H1 (cell line): Measurements from ENCODE around the gene PLGRKT. TPM values are rescaled to one million over a fixed set of nuclear protein-coding genes. Genes with fewer than 3 reads are reported as not detected.

Source experiments
- CTCF ChIA-PET: fragments of 300-600 bp; sonication (Branson Sonifier 250); formaldehyde crosslinking; loops from one replicate; lab custom pipeline; 2021; ENCODE audit not compliant: partially characterized antibody; lab: Charles Lee
- POLR2A ChIA-PET: fragments of 300-600 bp; sonication (Branson Sonifier 250); formaldehyde crosslinking; loops from one replicate; lab custom pipeline; 2021; ENCODE audit warnings: inconsistent platforms; ENCODE audit not compliant: partially characterized antibody; lab: Charles Lee
- DNase-seq, 2 experiments: peaks; one replicate each; pipeline versions ENCODE4 v3.0.0 to v3.0.0-alpha.2; 2010 to 2022; ENCODE audit warnings: low spot score in 2 of 2, low read depth in 1 of 2, mixed read lengths in 1 of 2
- FAIRE-seq: peaks from 2 replicates; lab custom pipeline; 2011; peaks lifted over from hg19 to GRCh38; lab: Jason Lieb, UNC
- H2AFZ ChIP-seq: 2 replicates; pipeline ENCODE4 v1.8.1; 2012; ENCODE audit warnings: low read length, inconsistent platforms
- H2AK5ac ChIP-seq: 2 replicates; pipeline ENCODE4 v1.6.1; 2013; ENCODE audit warnings: low read depth, low read length
- H2BK120ac ChIP-seq: replicated peaks from 2 replicates; pipeline ENCODE3; 2013; ENCODE audit warnings: low read depth, low read length, inconsistent platforms
- H2BK12ac ChIP-seq: 2 replicates; pipeline ENCODE4 v1.6.1; 2013; ENCODE audit warnings: low read depth, low read length
- H2BK15ac ChIP-seq: 2 replicates; pipeline ENCODE4 v1.6.1; 2013; ENCODE audit warnings: low read length
- H2BK20ac ChIP-seq: 2 replicates; pipeline ENCODE4 v1.6.1; 2013; ENCODE audit warnings: low read length
- H2BK5ac ChIP-seq: 2 replicates; pipeline ENCODE4 v1.6.1; 2013; ENCODE audit warnings: low read depth, low read length
- H3K14ac ChIP-seq: 2 replicates; pipeline ENCODE4 v1.6.1; 2013; ENCODE audit warnings: inconsistent platforms; ENCODE audit not compliant: insufficient read length
- H3K18ac ChIP-seq: 2 replicates; pipeline ENCODE4 v1.6.1; 2013; ENCODE audit warnings: low read length; ENCODE audit errors: extremely low read depth
- H3K23ac ChIP-seq: 2 replicates; pipeline ENCODE4 v1.6.1; 2013; ENCODE audit warnings: inconsistent platforms; ENCODE audit not compliant: insufficient read length
- H3K23me2 ChIP-seq: 2 replicates; pipeline ENCODE4 v1.6.1; 2013; ENCODE audit warnings: low read depth, low read length
- H3K27ac ChIP-seq: 2 replicates; pipeline ENCODE4 v1.6.1; 2011; ENCODE audit warnings: low read depth, low read length, inconsistent platforms
- H3K27me3 ChIP-seq, 4 experiments: replicated peaks in 1 of 4; 1 replicate in 1 of 4; 2 replicates in 3 of 4; pipeline versions ENCODE4 v1.6.1 to v1.8.1; 2011 to 2013; ENCODE audit warnings: low read length in 3 of 4, mild to moderate bottlenecking in 3 of 4, inconsistent platforms in 2 of 4, mixed read lengths in 2 of 4, moderate library complexity in 1 of 4; ENCODE audit not compliant: control insufficient read depth in 3 of 4, insufficient read depth in 3 of 4; ENCODE audit errors: extremely low read depth in 1 of 4
- H3K36me3 ChIP-seq, 4 experiments: 2 replicates each; pipeline versions ENCODE4 v1.6.1 to v1.8.1; 2011 to 2013; ENCODE audit warnings: mild to moderate bottlenecking in 4 of 4, low read length in 3 of 4, moderate library complexity in 2 of 4, control low read depth in 1 of 4, inconsistent platforms in 1 of 4; ENCODE audit not compliant: insufficient read depth in 4 of 4, control insufficient read depth in 2 of 4
- H3K4ac ChIP-seq: replicated peaks from 2 replicates; pipeline ENCODE3; 2013; ENCODE audit warnings: low read length, low read depth, mixed read lengths, inconsistent platforms; ENCODE audit not compliant: insufficient read length
- H3K4me1 ChIP-seq, 4 experiments: replicated peaks in 1 of 4; 1 replicate in 1 of 4; 2 replicates in 3 of 4; pipeline versions ENCODE4 v1.6.1 to v1.8.1; 2011 to 2013; ENCODE audit warnings: low read length in 3 of 4, inconsistent platforms in 2 of 4, mixed read lengths in 1 of 4; ENCODE audit not compliant: insufficient read depth in 4 of 4, control insufficient read depth in 3 of 4
- H3K4me2 ChIP-seq, 2 experiments: 2 replicates each; pipeline versions ENCODE4 v1.6.1 to v1.8.1; 2011 to 2013; ENCODE audit warnings: low read depth in 2 of 2, low read length in 2 of 2, control low read depth in 1 of 2, inconsistent platforms in 1 of 2, mild to moderate bottlenecking in 1 of 2; ENCODE audit not compliant: insufficient read depth in 1 of 2
- H3K4me3 ChIP-seq, 4 experiments: fragments of 200-600, 300-600 bp in 1 of 4; sonication (generic), shearing (Covaris generic), sonication (Bioruptor Twin) in 1 of 4; 2 replicates each; pipeline versions ENCODE4 v1.5.1 to v1.8.1; 2011 to 2016; ENCODE audit warnings: low read length in 4 of 4, low read depth in 3 of 4, control low read depth in 2 of 4, inconsistent platforms in 2 of 4, mild to moderate bottlenecking in 2 of 4, mixed read lengths in 1 of 4, moderate library complexity in 1 of 4; ENCODE audit not compliant: insufficient read depth in 2 of 4; ENCODE audit errors: extremely low read depth in 1 of 4
- H3K56ac ChIP-seq: replicated peaks from 2 replicates; pipeline ENCODE3; 2013; ENCODE audit warnings: low read depth, mild to moderate bottlenecking, mixed read lengths, low read length, inconsistent platforms; ENCODE audit not compliant: insufficient read length
- H3K79me1 ChIP-seq: 2 replicates; pipeline ENCODE4 v1.6.1; 2013; ENCODE audit warnings: low read depth, low read length, control low read depth
- H3K79me2 ChIP-seq, 2 experiments: 2 replicates each; pipeline versions ENCODE4 v1.6.1 to v1.8.1; 2012 to 2013; ENCODE audit warnings: low read length in 2 of 2, mild to moderate bottlenecking in 2 of 2, inconsistent platforms in 1 of 2; ENCODE audit not compliant: insufficient read depth in 2 of 2, control insufficient read depth in 1 of 2
- H3K9ac ChIP-seq, 4 experiments: replicated peaks in 1 of 4; 1 replicate in 1 of 4; 2 replicates in 3 of 4; pipeline versions ENCODE4 v1.6.1 to v1.8.1; 2011 to 2013; ENCODE audit warnings: low read depth in 3 of 4, low read length in 3 of 4, control low read depth in 2 of 4, mild to moderate bottlenecking in 2 of 4, moderate library complexity in 2 of 4, inconsistent platforms in 1 of 4; ENCODE audit errors: extremely low read depth in 1 of 4
- H3K9me3 ChIP-seq, 2 experiments: 2 replicates each; pipeline versions ENCODE4 v1.6.1 to v1.8.1; 2012 to 2013; ENCODE audit warnings: mild to moderate bottlenecking in 2 of 2, moderate library complexity in 2 of 2, control low read depth in 1 of 2, inconsistent platforms in 1 of 2, low read depth in 1 of 2, low read length in 1 of 2, mixed read lengths in 1 of 2; ENCODE audit not compliant: insufficient read depth in 2 of 2
- H4K20me1 ChIP-seq, 2 experiments: replicated peaks in 1 of 2; 2 replicates each; pipeline versions ENCODE3 to v1.8.1; 2011 to 2013; ENCODE audit warnings: inconsistent platforms in 2 of 2, low read length in 2 of 2, mild to moderate bottlenecking in 1 of 2; ENCODE audit not compliant: insufficient read depth in 2 of 2, control insufficient read depth in 1 of 2
- H4K5ac ChIP-seq: 2 replicates; pipeline ENCODE4 v1.6.1; 2013; ENCODE audit warnings: low read length, low read depth, mixed read lengths, inconsistent platforms; ENCODE audit not compliant: insufficient read length
- H4K8ac ChIP-seq: 2 replicates; pipeline ENCODE4 v1.8.0; 2013; ENCODE audit warnings: mild to moderate bottlenecking, moderate library complexity, low read length, inconsistent platforms; ENCODE audit not compliant: insufficient read depth; ENCODE audit errors: extremely low read depth
- H4K91ac ChIP-seq: replicated peaks from 2 replicates; pipeline ENCODE3; 2013; ENCODE audit warnings: low read length, mixed read lengths, inconsistent platforms; ENCODE audit not compliant: insufficient read length
- ASH2L ChIP-seq: fragments of 200-600, 300-600 bp; sonication (generic); IDR thresholded peaks from one replicate; pipeline ENCODE4 v1.7.1; 2017; ENCODE audit warnings: low read length
- CBX5 ChIP-seq: fragments of 300-800, 300-1000 bp; sonication (generic); IDR thresholded peaks from 2 replicates; pipeline ENCODE4 v1.7.1; 2016; ENCODE audit warnings: antibody characterized with exemption, low read length, low read depth
- CTBP2 ChIP-seq: IDR thresholded peaks from 2 replicates; pipeline ENCODE4 v1.7.0; 2011; ENCODE audit warnings: borderline replicate concordance, mild to moderate bottlenecking, moderate library complexity, mixed read lengths, low read length; ENCODE audit not compliant: insufficient read depth, insufficient read length
- EGR1 ChIP-seq: IDR thresholded peaks from 2 replicates; pipeline ENCODE4 v1.6.1; 2011; ENCODE audit warnings: low read depth, low read length, borderline replicate concordance
- FOSL1 ChIP-seq: IDR thresholded peaks from 2 replicates; pipeline ENCODE4 v1.6.1; 2011; ENCODE audit warnings: mild to moderate bottlenecking, low read depth, low read length, moderate library complexity; ENCODE audit not compliant: insufficient read depth
- RAD21 ChIP-seq, 2 experiments: IDR thresholded peaks in 1 of 2; conservative IDR thresholded peaks in 1 of 2; 2 replicates each; pipeline ENCODE4 v1.6.1; 2011; ENCODE audit warnings: low read depth in 2 of 2, low read length in 2 of 2, improper control_type of control experiment in 1 of 2, inconsistent platforms in 1 of 2, mild to moderate bottlenecking in 1 of 2, moderate library complexity in 1 of 2
- SAP30 ChIP-seq: fragments of 300-600 bp; sonication (generic); IDR thresholded peaks from 2 replicates; pipeline ENCODE4 v1.7.1; 2012; ENCODE audit warnings: low read length, moderate library complexity, mild to moderate bottlenecking, inconsistent platforms; ENCODE audit not compliant: insufficient read depth, insufficient replicate concordance
- SIRT6 ChIP-seq: IDR thresholded peaks from one replicate; pipeline ENCODE4 v1.7.1; 2012; ENCODE audit warnings: low read length, inconsistent platforms
- SUZ12 ChIP-seq: fragments of 200-600 bp; sonication (generic); IDR thresholded peaks from 2 replicates; pipeline ENCODE4 v1.6.1; 2012; ENCODE audit warnings: mild to moderate bottlenecking, inconsistent platforms, low read length, moderate library complexity, mixed read lengths
- WGBS, 2 experiments: shearing (Covaris generic) in 1 of 2; methylation state at CpG; one replicate each; pipeline versions ENCODE4 v1.1.6 to v1.1.7; 2013 to 2015; ENCODE audit warnings: low lambda C conversion rate in 2 of 2, mixed read lengths in 2 of 2, inconsistent platforms in 1 of 2, low coverage in 1 of 2, missing lambda C conversion rate in 1 of 2; ENCODE audit not compliant: insufficient replicate concordance in 2 of 2, insufficient coverage in 1 of 2, insufficient read length in 1 of 2; ENCODE audit errors: extremely low coverage in 1 of 2, missing lambda C conversion rate in 1 of 2; 5-methylcytosine and 5-hydroxymethylcytosine counted together
- polyA plus RNA-seq, 7 experiments: library from polyadenylated mRNA; depleted of rRNA in 3 of 7; stranded (reverse) in 5 of 7; unstranded in 2 of 7; fragments of >200 nt in 5 of 7; fragments of 200-250 nt in 2 of 7; gene quantifications; 1 replicate in 5 of 7; 2 replicates in 1 of 7; 4 replicates in 1 of 7; pipeline versions ENCODE4 v1.2.1 to v1.2.3, GENCODE V29; 2011 to 2013; ENCODE audit warnings: missing spikeins in 2 of 7, mixed read lengths in 2 of 7
- total RNA-seq: library from RNA; stranded (reverse); fragmentation: NEBNext Ultra II Directional; extraction: Animal tissue kit (Norgen Biotek cat#: 25700); gene quantifications from 2 replicates; pipeline ENCODE4 v1.2.1, GENCODE V29; 2021

The PLGRKT gene
- total and polyA plus RNA-seq, 2 of the 8 experiments (the other 6 are each of a cell fraction or from before 2014, with no cell fraction given), result 5.4 to 15.7 TPM

GRCh38 chr9:5479994-5480694 lies 42.4 kb upstream of the PLGRKT start:
- Histone ChIP-seq H3K9ac (no peak overlapping the region; a peak in 1 of 7 replicates), H3K56ac (no peak overlapping the region), H3K4me1 (no peaks in the 10 kb centered on the region), H4K5ac (no peak overlapping the region), H2AFZ (no peak overlapping the region), H3K18ac (no peak overlapping the region), H3K14ac (no peak overlapping the region), H2AK5ac (no peak overlapping the region), H2BK20ac (no peak overlapping the region), H3K79me1 (no peaks in the 10 kb centered on the region), H3K23ac (no peak overlapping the region), H3K36me3 (no peaks in the 10 kb centered on the region), H3K9me3 (peaks cover 7 to 9% of the 10 kb centered on the region in 2 experiments; a peak in 1 of 4 replicates), H4K8ac (no peak overlapping the region), H3K27me3 (no peaks in the 10 kb centered on the region), H2BK5ac (no peak overlapping the region), H2BK15ac (no peak overlapping the region), H3K4me3 (no peak overlapping the region), H2BK120ac (no peak overlapping the region), H3K79me2 (no peaks in the 10 kb centered on the region), H2BK12ac (no peak overlapping the region), H3K27ac (no peak overlapping the region), H4K91ac (no peak overlapping the region), H4K20me1 (no peaks in the 10 kb centered on the region), H3K4me2 (no peak overlapping the region), H3K4ac (no peak overlapping the region), H3K23me2 (no peaks in the 10 kb centered on the region; the same call in 1 of the 2 replicates)
- 84% methylated on average over 3 of the region's 3 CpGs; no CpG with 5 or more reads in 1 of the 2 experiments for WGBS, 2 experiments
- ChIA-PET POLR2A (no interaction called here), CTCF (interaction anchor here (0.6 to 2.3 kb wide), 7 partner anchors 10 to 555 kb away, joined by 3 to 7 read pairs (median 3); partner anchors contain the start of gene CD274)
- no peak for FAIRE-seq
- no peak for DNase-seq
- TF ChIP-seq SIRT6 (no peak), ASH2L (no peak), SAP30 (no peak), CBX5 (no peak), SUZ12 (no peak), CTBP2 (no peak), RAD21 (IDR thresholded peaks at IDR 0.05 in 1 of 2, conservative IDR thresholded peaks at IDR 0.05 in 1 of 2; ENCODE audit: low read depth in 2 of 2, low read length in 2 of 2) (no peak), EGR1 (no peak), FOSL1 (no peak)
